ENCODE results near the gene MFAP4.

Gene MFAP4

GRCh38 chr17:19347323-19348080, 39.5 kb downstream of the MFAP4 start:
- DNase-seq: no peak

- DNase-seq: no peak
Measured at GRCh38 chr17:19346351-19347255, 40.4 kb downstream of the MFAP4 start.

- DNase-seq: no peak
Measured at GRCh38 chr17:19345486-19346350, 41.3 kb downstream of the MFAP4 start.

GRCh38 chr17:19345067-19345460, 41.9 kb downstream of the MFAP4 start:
- no peak for DNase-seq

GRCh38 chr17:19344311-19345066, 42.5 kb downstream of the MFAP4 start:
- no peak for DNase-seq

- DNase-seq: no peak
Measured at GRCh38 chr17:19343671-19344151, 43.3 kb downstream of the MFAP4 start.

- no peak for DNase-seq
Measured at GRCh38 chr17:19343256-19343630, 43.7 kb downstream of the MFAP4 start.

- DNase-seq: no peak
Measured at GRCh38 chr17:19342611-19343255, 44.3 kb downstream of the MFAP4 start.

- DNase-seq: no peak
Measured at GRCh38 chr17:19341641-19342610, 45.1 kb downstream of the MFAP4 start.

GRCh38 chr17:19341211-19341631, 45.8 kb downstream of the MFAP4 start:
- no peak for DNase-seq

GRCh38 chr17:19339341-19339815, 47.6 kb downstream of the MFAP4 start:
- no peak for DNase-seq

GRCh38 chr17:19338031-19338990, 48.7 kb downstream of the MFAP4 start:
- no peak for DNase-seq

- no peak for DNase-seq
Measured at GRCh38 chr17:19337712-19338023, 49.3 kb downstream of the MFAP4 start.

- no peak for DNase-seq
Measured at GRCh38 chr17:19336938-19337711, 49.9 kb downstream of the MFAP4 start.

GRCh38 chr17:19335951-19336631, 50.9 kb downstream of the MFAP4 start:
- no peak for DNase-seq

- no peak for DNase-seq
Measured at GRCh38 chr17:19334331-19334730, 52.7 kb downstream of the MFAP4 start.

- no peak for DNase-seq
Measured at GRCh38 chr17:19333736-19334290, 53.2 kb downstream of the MFAP4 start.
